Activated CD4-positive, alpha-beta T cell treated with anti-CD3 and anti-CD28 coated beads, Interleukin-2, amount 50 U/mL, for 16 hours (primary cell): ENCODE measurements around the gene RNASEL.

Experiments used
- DNase-seq: peaks from one replicate; pipeline ENCODE4 v3.0.0-alpha.2; 2020

RNASEL gene

DNA sequence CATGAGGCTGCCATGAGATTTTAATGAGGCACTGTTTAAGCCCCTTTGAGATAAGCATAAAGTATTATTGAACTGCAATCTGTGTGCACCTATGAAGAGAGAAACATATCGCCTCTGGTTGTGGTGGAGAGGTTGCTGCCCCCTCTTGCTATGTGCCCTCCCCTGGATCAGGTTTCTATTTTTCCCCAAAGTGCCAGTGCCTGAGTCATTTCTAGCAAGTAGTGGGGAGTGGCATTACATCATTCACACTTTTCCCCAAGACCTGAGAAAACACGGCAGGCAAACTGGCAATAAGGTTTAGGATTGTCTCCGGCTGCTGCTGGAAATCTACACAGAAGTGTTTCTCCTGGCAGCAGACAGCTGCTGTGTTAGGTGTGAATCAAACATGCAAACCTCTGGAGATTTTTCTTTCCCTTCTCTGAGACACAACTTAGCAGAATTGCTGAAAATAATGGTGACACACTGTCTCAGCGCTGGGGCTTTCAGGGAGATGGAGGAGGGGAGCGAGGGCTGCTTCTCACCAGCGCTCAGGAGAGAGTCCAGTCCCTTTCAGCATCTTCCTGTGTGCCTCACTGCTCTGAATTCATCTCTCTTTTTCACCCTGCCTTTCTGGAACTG is 28.8 kb upstream of the RNASEL start:
- DNase-seq, result peak; percentile 35

DNA sequence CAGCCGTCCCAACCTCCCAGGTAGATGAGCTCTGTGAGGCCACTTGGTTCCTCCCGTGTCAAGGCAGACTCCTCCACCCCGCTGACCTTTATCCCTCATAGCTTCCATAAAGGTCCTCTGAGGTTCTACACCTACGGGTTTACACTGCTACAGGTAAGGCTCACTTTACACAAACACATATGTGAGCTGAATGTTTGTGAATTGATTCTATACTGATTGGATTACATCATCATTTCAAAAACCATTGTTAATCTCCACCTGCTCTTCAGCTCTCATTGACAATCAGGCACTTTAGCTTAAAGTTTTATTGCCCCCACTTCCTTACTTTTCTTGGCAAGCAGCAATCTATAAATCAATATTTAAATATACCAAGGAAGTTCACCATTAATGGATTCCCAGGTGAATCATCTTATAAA is 28.0 kb upstream of the RNASEL start:
- no peak for DNase-seq

DNA sequence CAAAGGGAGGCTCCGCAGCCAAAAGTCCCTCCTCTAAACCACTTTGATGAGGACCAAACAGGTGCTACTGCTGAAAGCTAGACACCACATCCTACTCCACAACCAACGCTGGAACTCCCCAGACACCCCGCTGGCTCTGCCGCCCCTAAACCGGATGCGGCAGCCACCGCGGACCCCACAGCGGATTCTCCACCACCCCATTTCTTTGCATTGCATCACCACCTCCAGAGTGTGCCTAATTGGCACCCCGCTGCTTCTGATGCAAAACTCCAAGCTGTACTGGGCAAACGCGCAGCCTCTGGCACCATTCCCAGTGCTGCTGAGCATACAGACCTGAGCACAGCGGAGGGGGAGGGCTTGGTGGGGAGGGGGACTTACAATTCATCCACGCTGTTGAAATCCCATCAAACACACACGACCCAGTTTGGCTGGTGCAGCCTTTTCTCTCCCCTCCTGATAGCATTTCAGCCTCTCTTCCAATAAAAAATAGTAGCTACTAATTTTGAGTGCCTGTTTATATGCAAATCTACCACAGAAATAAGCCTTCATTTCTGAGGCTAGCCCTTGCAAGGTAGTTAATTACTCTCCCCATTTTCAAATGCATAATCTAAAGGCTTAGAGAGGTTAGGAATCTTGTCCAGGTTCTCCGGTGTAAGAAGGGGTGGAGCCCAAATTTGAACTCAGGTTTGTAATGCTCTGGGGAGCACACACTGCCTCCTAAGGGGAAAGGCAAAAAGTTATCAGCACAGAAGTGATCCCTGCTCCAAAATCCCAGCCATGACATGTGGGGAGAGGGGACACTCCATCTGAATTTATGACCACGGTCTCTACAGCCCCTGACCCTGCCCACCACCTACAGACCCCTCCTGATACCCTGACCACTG is 27.3 kb upstream of the RNASEL start:
- DNase-seq, result peak; percentile 94

GRCh38 chr1:182615468-182616129 is 26.5 kb upstream of the RNASEL start:
- no peak for DNase-seq

DNA sequence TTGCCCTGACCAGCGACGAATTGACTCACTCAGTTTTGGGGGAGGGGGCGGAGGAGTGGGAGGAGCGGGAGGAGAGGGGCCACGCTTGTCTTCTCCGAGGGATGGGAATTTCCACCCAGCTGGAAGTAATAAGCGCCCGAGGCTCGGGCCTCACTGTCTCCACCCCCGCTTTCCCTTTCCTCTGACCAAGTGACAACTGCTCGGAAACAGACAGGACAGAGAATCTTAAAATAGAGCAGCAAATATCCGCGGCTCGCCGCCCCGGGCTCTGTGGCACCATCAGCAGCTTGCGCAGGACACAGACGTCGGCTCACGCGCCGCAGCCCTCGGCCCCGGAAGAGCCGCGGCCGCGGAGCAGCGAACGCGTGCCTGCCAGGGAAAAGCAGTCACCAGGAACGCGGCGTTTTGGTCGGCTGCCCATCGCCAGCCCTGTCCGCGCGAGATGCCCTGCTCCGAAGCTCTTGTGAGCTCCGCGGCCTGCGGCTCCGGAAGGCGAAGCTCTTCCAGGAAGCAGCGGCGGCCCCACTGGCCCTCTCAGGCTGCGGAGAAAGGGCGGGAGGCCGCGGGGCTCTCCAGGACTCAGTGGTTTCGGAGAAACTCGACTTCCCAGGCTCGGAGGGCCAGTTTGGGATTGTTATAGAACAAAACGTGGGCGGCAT is 25.9 kb upstream of the RNASEL start:
- DNase-seq, result peak; percentile 55

DNA sequence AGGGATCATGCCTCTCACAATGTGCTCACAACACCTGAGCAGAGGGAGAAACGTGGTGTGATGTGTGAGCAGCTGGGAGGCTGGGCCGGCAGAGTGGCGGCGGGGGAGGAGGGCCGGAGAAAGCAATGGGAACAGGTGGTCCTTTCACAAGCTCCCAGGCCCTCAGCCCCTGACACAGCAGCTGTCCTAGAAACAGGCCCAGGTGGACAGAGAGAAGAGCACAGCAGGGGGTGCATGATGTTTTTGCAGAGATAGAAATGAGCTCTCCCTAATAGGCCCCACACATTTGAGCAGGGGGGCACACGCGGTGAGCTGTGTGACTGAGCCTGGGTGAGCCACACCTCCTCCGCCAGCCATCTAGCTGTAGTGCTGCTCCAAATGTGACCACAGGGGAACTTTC is 22.7 kb upstream of the RNASEL start:
- DNase-seq, result no peak

- no peak for DNase-seq
Observed at GRCh38 chr1:182611326-182611725, 22.3 kb upstream of the RNASEL start.

- DNase-seq, result no peak
Observed at GRCh38 chr1:182610606-182611194, 21.6 kb upstream of the RNASEL start.

DNA sequence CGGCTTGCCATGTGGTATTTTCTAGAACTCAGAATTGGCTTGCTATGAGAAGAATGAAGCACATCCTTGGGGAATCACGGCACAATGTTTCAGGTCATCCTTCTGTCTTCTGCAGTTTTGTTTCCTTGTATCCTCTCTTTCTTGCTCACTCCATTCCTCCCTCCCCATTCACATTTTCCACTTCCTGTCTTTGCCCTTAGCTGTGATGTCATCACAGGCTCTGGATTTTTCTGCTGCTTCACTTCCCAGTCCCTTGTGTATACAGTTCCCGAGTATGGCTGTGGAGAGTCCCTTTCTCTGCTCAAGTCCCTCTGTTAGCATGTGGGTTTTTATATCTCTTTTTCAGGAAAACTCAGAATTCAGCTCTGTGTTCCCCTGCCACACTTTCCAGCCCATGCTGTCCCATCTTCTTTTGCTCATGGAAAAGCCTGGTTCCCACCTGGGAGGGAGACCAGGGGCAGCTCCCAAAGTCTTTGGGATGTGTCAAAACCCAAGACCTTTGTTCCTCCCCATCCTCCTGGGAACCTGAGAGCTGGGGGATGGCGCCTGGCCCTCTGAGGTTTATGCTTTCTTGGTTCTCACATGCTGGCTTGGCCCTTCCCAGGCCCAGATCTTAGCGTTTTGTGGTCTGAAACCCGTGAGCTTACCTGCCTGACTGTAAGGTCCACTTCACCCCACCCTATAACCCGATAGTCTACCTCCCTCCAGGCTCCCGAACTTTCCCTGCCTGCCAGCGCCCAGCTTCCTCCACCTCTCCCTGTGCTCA is 20.0 kb upstream of the RNASEL start:
- DNase-seq, result no peak

GRCh38 chr1:182608236-182608635 is 19.2 kb upstream of the RNASEL start:
- no peak for DNase-seq

DNA sequence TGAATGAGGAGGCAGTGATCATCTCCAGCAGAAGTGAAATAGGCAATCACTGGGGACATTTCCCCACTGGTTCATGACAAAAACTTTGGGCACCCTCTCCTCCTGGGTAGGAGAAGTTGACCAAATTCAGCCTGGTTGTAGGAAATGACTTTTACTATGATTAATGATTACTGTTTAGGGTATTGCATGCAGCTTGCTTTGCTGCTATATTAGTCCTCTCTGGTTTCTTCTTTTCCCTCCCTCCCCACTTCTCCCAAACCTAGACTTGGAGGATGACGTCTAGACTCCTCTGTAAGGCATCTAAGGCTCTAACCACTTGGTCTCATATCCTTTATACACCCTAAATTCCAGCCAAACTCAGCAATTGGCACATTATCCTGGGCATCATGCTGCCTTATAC is 18.5 kb upstream of the RNASEL start:
- DNase-seq, result no peak

DNA sequence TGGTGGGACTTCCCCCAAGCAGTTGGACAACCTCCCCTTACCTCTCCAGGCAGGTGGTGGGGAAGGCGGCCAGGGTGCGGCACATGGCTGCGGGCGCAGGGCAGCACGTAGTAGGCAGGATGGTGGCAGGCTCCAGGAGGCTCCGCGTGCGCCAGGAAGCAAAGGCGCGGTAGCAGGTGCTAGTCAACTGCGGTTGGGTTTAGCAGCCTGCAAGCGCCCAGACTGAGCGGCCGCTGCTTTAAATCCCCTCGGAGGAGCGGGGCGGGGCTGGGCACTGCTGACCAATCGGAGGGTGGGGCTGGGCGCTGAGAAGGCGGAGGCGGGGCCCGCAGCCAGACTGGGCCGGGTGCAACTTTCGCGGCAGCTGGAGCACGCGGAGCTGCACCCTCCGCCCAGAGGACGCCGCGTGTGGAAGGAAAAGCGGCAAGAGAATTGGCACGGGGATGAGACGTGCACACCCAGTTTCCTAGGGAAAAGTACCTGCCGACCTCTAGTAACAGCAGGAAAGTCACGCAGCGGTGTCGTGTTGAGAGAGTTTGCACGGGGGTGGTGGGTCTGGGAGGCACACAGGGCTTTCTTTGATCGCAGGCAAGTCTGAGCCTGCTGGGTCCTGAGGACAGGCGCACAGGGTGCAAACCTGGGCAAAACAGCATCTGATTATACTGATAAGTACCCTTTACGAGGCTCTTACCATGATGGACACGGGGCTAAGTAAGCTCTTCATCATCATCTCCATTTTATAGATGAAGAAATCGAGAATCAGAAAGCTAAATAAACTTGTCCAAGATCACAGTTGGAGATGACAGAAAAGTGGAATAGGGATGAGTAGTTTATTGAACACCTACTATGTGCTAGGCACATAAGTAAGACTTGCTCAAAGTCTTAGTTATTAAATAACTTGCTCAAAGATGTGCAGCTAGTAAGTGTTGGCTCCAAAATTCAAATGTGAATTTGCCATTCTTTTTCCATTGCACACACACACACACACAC is 15.4 kb upstream of the RNASEL start, which contains the start of gene RGS16:
RGS16 (minus strand) TSS at position 215 of the 990 bp plus-strand sequence; CDS start at position 85, 130 bp downstream.
- peak; percentile 97 for DNase-seq

- peak; percentile 25 for DNase-seq
Observed at GRCh38 chr1:182603646-182604174, 14.7 kb upstream of the RNASEL start.

DNA sequence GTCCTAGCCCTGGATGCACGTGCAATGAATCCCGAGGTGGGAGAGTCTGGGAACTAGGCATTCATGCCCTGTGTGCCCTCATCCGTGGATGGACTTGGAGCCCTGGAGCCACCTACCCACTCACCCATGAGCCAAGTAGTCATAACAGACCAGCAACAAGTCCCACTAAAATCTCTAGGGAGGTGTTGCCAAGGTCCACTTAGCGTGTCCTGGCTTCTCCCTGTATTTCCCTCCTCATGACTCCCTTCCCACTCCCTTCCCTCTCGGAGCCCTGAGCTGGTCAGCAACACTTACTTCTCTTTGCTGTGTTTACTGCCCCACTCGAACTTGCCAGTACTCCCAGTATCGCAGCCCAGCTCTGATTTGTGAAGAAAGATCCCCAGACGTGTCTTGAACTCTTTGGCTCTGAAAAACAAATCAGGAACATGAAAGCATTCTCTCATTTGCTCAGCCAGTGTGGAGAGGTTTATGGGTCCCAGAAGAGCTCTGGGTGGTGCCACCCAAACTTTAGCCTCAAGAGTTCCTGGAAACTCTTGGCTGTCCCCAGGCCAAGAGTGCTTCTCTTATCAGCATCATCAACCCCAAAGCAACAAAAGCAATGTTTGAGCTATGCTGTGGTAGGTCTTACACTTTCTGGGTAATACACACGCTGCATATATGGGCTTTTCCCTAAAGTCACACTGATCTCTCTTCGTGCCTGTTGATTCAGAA is 14.0 kb upstream of the RNASEL start:
- peak; percentile 67 for DNase-seq

GRCh38 chr1:182601913-182602312 is 12.9 kb upstream of the RNASEL start:
- DNase-seq, result no peak

GRCh38 chr1:182601416-182601786 is 12.3 kb upstream of the RNASEL start:
- peak; percentile 79 for DNase-seq

- DNase-seq, result no peak
Observed at GRCh38 chr1:182600745-182601415, 11.8 kb upstream of the RNASEL start.

DNA sequence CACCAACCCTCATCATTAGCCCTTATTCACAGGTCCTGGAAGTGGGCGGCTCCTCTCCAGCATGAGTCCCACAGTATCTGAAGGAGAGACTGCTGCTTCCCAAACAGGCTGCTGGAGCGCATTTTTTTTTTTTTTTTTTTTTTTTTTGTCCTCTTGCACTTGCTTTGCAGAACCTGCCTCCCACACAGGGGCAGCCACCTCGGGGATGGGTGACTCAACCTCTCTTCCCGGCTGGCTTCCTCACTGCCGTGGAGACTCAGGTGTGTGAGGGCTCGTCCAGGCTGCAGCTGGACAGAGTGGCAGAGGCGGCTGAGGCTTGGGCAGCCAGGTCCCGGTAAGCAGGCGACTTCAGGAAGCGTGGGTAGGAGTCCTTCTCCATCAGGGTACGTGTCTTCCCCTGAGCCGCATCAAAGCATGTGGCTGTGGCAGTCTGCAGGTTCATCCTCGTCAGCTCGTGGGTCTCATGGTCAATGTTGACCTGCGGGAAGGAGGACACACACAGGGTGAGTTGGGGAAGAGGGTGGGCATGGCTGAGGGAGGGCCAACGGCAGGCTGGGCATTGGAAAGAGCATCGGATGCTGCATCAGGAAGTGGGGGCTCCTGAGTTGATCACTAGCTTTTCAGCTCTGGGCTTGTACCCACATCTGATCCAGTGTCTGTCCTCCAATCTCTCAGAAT is 11.1 kb upstream of the RNASEL start:
- DNase-seq, result no peak

GRCh38 chr1:182599339-182599738 is 10.3 kb upstream of the RNASEL start:
- DNase-seq, result no peak
